Activated B cell treated with CpG ODN at 0.5 μM for 24 hours (primary cell): ENCODE results near the gene SLC45A2. TPM values are rescaled to one million over a fixed set of nuclear protein-coding genes. Genes with fewer than 3 reads are reported as not detected.

ENCODE experiments used
- ATAC-seq: fragments of 200-7000 bp; cut with Tn5 transposase; one replicate; pipeline ENCODE4 v1.10.0; 2021; ENCODE audit warnings: low read depth, mild to moderate bottlenecking, moderate library complexity
- CTCF ChIA-PET: fragments of 350-600 bp; sonication (Branson Sonifier 250); formaldehyde crosslinking; loops from one replicate; lab custom pipeline; 2021; ENCODE audit warnings: antibody characterized with exemption; lab: Charles Lee
- POLR2A ChIA-PET: fragments of 350-600 bp; sonication (Branson Sonifier 250); formaldehyde crosslinking; loops from one replicate; lab custom pipeline; 2021; ENCODE audit warnings: antibody characterized with exemption; lab: Charles Lee
- DNase-seq: peaks from one replicate; pipeline ENCODE4 v3.0.0; 2022
- H3K27ac Mint-ChIP-seq: one replicate; pipeline ENCODE4 v1.8.0; 2020; ENCODE audit warnings: mixed read lengths
- H3K27me3 Mint-ChIP-seq: one replicate; pipeline ENCODE4 v1.8.0; 2021; ENCODE audit warnings: mixed read lengths
- H3K36me3 Mint-ChIP-seq: one replicate; pipeline ENCODE4 v1.8.0; 2021; ENCODE audit warnings: low read depth, mixed read lengths
- H3K4me1 Mint-ChIP-seq: one replicate; pipeline ENCODE4 v1.8.0; 2021; ENCODE audit warnings: mixed read lengths
- H3K4me3 Mint-ChIP-seq: one replicate; pipeline ENCODE4 v1.8.0; 2020; ENCODE audit warnings: mild to moderate bottlenecking, mixed read lengths
- H3K9me3 Mint-ChIP-seq: one replicate; pipeline ENCODE4 v1.8.0; 2020; ENCODE audit warnings: mixed read lengths
- intact Hi-C: fragments of 100-400 bp; cut with micrococcal nuclease; formaldehyde crosslinking; loops from one replicate; pipeline ENCODE4 v1.15.1; 2024
- total RNA-seq: library from RNA; stranded (reverse); gene quantifications from 2 replicates; pipeline ENCODE4 v1.2.3, GENCODE V29; 2022
- TF ChIP-seq, protein P1 (sequence below): fragments of 200-600 bp; IDR thresholded peaks from one replicate; pipeline ENCODE4 v1.8.0; 2022; ENCODE audit warnings: antibody characterized with exemption, mild to moderate bottlenecking

Gene SLC45A2
- total RNA-seq, 1 donor from 2014 or later = not detected

GRCh38 chr5:33975852-33976251, 8.6 kb downstream of the SLC45A2 start:
- Mint-ChIP-seq H3K27me3 (peaks cover 5% of the 10 kb centered on the region), H3K27ac (no peak overlapping the region), H3K4me3 (no peak overlapping the region), H3K36me3 (no peaks in the 10 kb centered on the region), H3K4me1 (no peaks in the 10 kb centered on the region), H3K9me3 (no peaks in the 10 kb centered on the region)
- TF ChIP-seq, protein P1, sequence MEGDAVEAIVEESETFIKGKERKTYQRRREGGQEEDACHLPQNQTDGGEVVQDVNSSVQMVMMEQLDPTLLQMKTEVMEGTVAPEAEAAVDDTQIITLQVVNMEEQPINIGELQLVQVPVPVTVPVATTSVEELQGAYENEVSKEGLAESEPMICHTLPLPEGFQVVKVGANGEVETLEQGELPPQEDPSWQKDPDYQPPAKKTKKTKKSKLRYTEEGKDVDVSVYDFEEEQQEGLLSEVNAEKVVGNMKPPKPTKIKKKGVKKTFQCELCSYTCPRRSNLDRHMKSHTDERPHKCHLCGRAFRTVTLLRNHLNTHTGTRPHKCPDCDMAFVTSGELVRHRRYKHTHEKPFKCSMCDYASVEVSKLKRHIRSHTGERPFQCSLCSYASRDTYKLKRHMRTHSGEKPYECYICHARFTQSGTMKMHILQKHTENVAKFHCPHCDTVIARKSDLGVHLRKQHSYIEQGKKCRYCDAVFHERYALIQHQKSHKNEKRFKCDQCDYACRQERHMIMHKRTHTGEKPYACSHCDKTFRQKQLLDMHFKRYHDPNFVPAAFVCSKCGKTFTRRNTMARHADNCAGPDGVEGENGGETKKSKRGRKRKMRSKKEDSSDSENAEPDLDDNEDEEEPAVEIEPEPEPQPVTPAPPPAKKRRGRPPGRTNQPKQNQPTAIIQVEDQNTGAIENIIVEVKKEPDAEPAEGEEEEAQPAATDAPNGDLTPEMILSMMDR = no peak
- ChIA-PET POLR2A (no interaction called here), CTCF (no interaction called here)
- DNase-seq (no peak), ATAC-seq (no peak)
- intact Hi-C loops = no loop called here

GRCh38 chr5:33973271-33973670, 11.2 kb downstream of the SLC45A2 start:
- Mint-ChIP-seq H3K4me3 (no peak overlapping the region), H3K36me3 (no peaks in the 10 kb centered on the region), H3K27me3 (peaks cover 5% of the 10 kb centered on the region), H3K9me3 (no peaks in the 10 kb centered on the region), H3K4me1 (no peaks in the 10 kb centered on the region), H3K27ac (no peak overlapping the region)
- ChIA-PET POLR2A (no interaction called here), CTCF (no interaction called here)
- TF ChIP-seq, protein P1 = no peak
- DNase-seq (no peak), ATAC-seq (no peak)
- intact Hi-C loops = no loop called here

- no peaks in the 10 kb centered on the region for H3K9me3 Mint-ChIP-seq
- POLR2A ChIA-PET = no interaction called here
- H3K27me3 Mint-ChIP-seq = peaks cover 5% of the 10 kb centered on the region
- DNase-seq = no peak
- intact Hi-C loops = loop anchor here (1.0 kb wide), 1 partner anchor 534 kb away; no protein-coding TSS in a partner anchor
- ATAC-seq = peak; percentile 42
- H3K4me3 Mint-ChIP-seq = no peak overlapping the region
- H3K4me1 Mint-ChIP-seq = no peaks in the 10 kb centered on the region
- H3K27ac Mint-ChIP-seq = no peak overlapping the region
- TF ChIP-seq, protein P1 = no peak
- no peaks in the 10 kb centered on the region for H3K36me3 Mint-ChIP-seq
- CTCF ChIA-PET = interaction anchor here (0.7 to 2.0 kb wide), 11 partner anchors 9 to 535 kb away, joined by 3 to 14 read pairs (median 4); no protein-coding TSS in a partner anchor
These were observed 14.7 kb downstream of the SLC45A2 start for GRCh38 chr5:33969572-33970452.

- intact Hi-C loops = no loop called here
- Mint-ChIP-seq H3K4me3 (no peak overlapping the region), H3K36me3 (no peaks in the 10 kb centered on the region), H3K9me3 (no peaks in the 10 kb centered on the region), H3K27me3 (peaks cover 5% of the 10 kb centered on the region), H3K27ac (no peak overlapping the region), H3K4me1 (no peaks in the 10 kb centered on the region)
- no peak for ATAC-seq
- ChIA-PET CTCF (interaction anchor here (1.0 to 1.7 kb wide), 2 partner anchors 11 to 13 kb away, joined by 4 read pairs; no protein-coding TSS in a partner anchor), POLR2A (no interaction called here)
- TF ChIP-seq, protein P1 = no peak
- no peak for DNase-seq
These were observed 16.1 kb downstream of the SLC45A2 start for GRCh38 chr5:33968211-33969005.

- ATAC-seq = no peak
- Mint-ChIP-seq H3K9me3 (no peaks in the 10 kb centered on the region), H3K4me3 (no peak overlapping the region), H3K4me1 (no peaks in the 10 kb centered on the region), H3K36me3 (no peaks in the 10 kb centered on the region), H3K27me3 (peaks cover 5% of the 10 kb centered on the region), H3K27ac (no peak overlapping the region)
- ChIA-PET POLR2A (no interaction called here), CTCF (no interaction called here)
- intact Hi-C loops = no loop called here
- TF ChIP-seq, protein P1 = no peak
- DNase-seq = no peak
These were observed 17.7 kb downstream of the SLC45A2 start for GRCh38 chr5:33966805-33967204.
